ENCODE data around the gene SORBS2.
A peak's percentile ranks its signal among the peaks of the same experiment; 100 is the strongest.

Gene SORBS2

GRCh38 chr4:185834778-185835177 lies 22.8 kb upstream of the SORBS2 start:
- no peak for DNase-seq

- no peak for DNase-seq
Measured at GRCh38 chr4:185834088-185834487, 22.1 kb upstream of the SORBS2 start.

GRCh38 chr4:185833055-185833598 lies 21.1 kb upstream of the SORBS2 start:
- peak; percentile 47 for DNase-seq

- no peak for DNase-seq
Measured at GRCh38 chr4:185831125-185831815, 19.3 kb upstream of the SORBS2 start.

GRCh38 chr4:185830263-185830994 lies 18.4 kb upstream of the SORBS2 start:
- DNase-seq = no peak

- no peak for DNase-seq
Measured at GRCh38 chr4:185826381-185826780, 14.4 kb upstream of the SORBS2 start.

GRCh38 chr4:185825737-185826136 lies 13.7 kb upstream of the SORBS2 start:
- DNase-seq = no peak

GRCh38 chr4:185822791-185823190 lies 10.8 kb upstream of the SORBS2 start:
- no peak for DNase-seq

GRCh38 chr4:185821029-185821419 lies 9.0 kb upstream of the SORBS2 start:
- no peak for DNase-seq

GRCh38 chr4:185820146-185821028 lies 8.4 kb upstream of the SORBS2 start:
- no peak for DNase-seq

GRCh38 chr4:185819144-185819543 lies 7.2 kb upstream of the SORBS2 start:
- no peak for DNase-seq

GRCh38 chr4:185817403-185817818 lies 5.4 kb upstream of the SORBS2 start:
- no peak for DNase-seq

GRCh38 chr4:185813133-185813532 lies 1.1 kb upstream of the SORBS2 start:
- DNase-seq = no peak

- DNase-seq = no peak
Measured at GRCh38 chr4:185810746-185811508, 1.1 kb downstream of the SORBS2 start.

- DNase-seq = no peak
Measured at GRCh38 chr4:185809533-185810071, 2.4 kb downstream of the SORBS2 start.

- no peak for DNase-seq
Measured at GRCh38 chr4:185809121-185809520, 2.9 kb downstream of the SORBS2 start.

GRCh38 chr4:185805979-185806378 lies 6.0 kb downstream of the SORBS2 start:
- no peak for DNase-seq

- no peak for DNase-seq
Measured at GRCh38 chr4:185805262-185805802, 6.7 kb downstream of the SORBS2 start.

GRCh38 chr4:185803022-185803421 lies 9.0 kb downstream of the SORBS2 start:
- DNase-seq = no peak

- peak; percentile 33 for DNase-seq
Measured at GRCh38 chr4:185801471-185801870, 10.5 kb downstream of the SORBS2 start.

GRCh38 chr4:185800266-185800945 lies 11.6 kb downstream of the SORBS2 start:
- DNase-seq = no peak

Data from fibroblast of skin of scalp (primary cell).